WTC11 (cell line): ENCODE data around the gene ECD. TPM values are rescaled to one million over a fixed set of nuclear protein-coding genes. Genes with fewer than 3 reads are reported as not detected.

ENCODE experiments used
- ATAC-seq: fragments of 200-7000 bp; cut with Tn5 transposase; 2 replicates; pipeline ENCODE4 v1.10.0; 2021; ENCODE audit warnings: mild to moderate bottlenecking, moderate library complexity
- CTCF ChIA-PET: fragments of 300-600 bp; sonication (Branson Sonifier 250); formaldehyde crosslinking; loops from one replicate; lab custom pipeline; 2021; ENCODE audit warnings: antibody characterized with exemption; lab: Charles Lee
- POLR2A ChIA-PET: fragments of 350-600 bp; sonication (Branson Sonifier 250); formaldehyde crosslinking; loops from one replicate; lab custom pipeline; 2021; ENCODE audit warnings: antibody characterized with exemption; lab: Charles Lee
- DNase-seq: peaks from one replicate; pipeline ENCODE4 v3.0.0; 2021; ENCODE audit warnings: low spot score
- H3K27ac Mint-ChIP-seq: 2 replicates; pipeline ENCODE4 v1.8.0; 2021; ENCODE audit warnings: mixed read lengths
- H3K27me3 Mint-ChIP-seq: 2 replicates; pipeline ENCODE4 v1.8.0; 2021; ENCODE audit warnings: low read depth, mild to moderate bottlenecking, moderate library complexity, mixed read lengths
- H3K36me3 Mint-ChIP-seq: 2 replicates; pipeline ENCODE4 v1.8.0; 2021; ENCODE audit warnings: mixed read lengths
- H3K4me1 Mint-ChIP-seq: 2 replicates; pipeline ENCODE4 v1.8.0; 2022; ENCODE audit warnings: mixed read lengths
- H3K4me3 Mint-ChIP-seq: 2 replicates; pipeline ENCODE4 v1.8.0; 2021; ENCODE audit warnings: mild to moderate bottlenecking, moderate library complexity, mixed read lengths
- H3K9me3 Mint-ChIP-seq: 2 replicates; pipeline ENCODE4 v1.8.0; 2021; ENCODE audit warnings: mixed read lengths
- CREB1 ChIP-seq: sonication (generic); formaldehyde crosslinking; IDR thresholded peaks from 2 replicates; pipeline ENCODE4 v1.8.0; 2023; ENCODE audit warnings: mild to moderate bottlenecking, missing genetic modification reagents
- ETV6 ChIP-seq: sonication (generic); formaldehyde crosslinking; IDR thresholded peaks from 2 replicates; pipeline ENCODE4 v1.8.1; 2022; ENCODE audit warnings: mild to moderate bottlenecking, missing genetic modification reagents
- FOXP1 ChIP-seq: sonication (generic); formaldehyde crosslinking; IDR thresholded peaks from 2 replicates; pipeline ENCODE4 v1.8.0; 2022; ENCODE audit warnings: missing genetic modification reagents, mild to moderate bottlenecking, moderate library complexity, borderline replicate concordance
- HMGXB4 ChIP-seq: sonication (generic); formaldehyde crosslinking; IDR thresholded peaks from 2 replicates; pipeline ENCODE4 v1.8.1; 2023; ENCODE audit warnings: mild to moderate bottlenecking, moderate library complexity, missing genetic modification reagents
- NFATC4 ChIP-seq: fragments of 250-450 bp; sonication (Bioruptor Pico); IDR thresholded peaks from 2 replicates; pipeline ENCODE4 v1.9.0; 2021; ENCODE audit warnings: mild to moderate bottlenecking
- NR1H2 ChIP-seq: sonication (generic); formaldehyde crosslinking; IDR thresholded peaks from 2 replicates; pipeline ENCODE4 v1.9.0; 2021; ENCODE audit warnings: mild to moderate bottlenecking, moderate library complexity, missing genetic modification reagents
- PRDM15 ChIP-seq: sonication (generic); formaldehyde crosslinking; IDR thresholded peaks from 2 replicates; pipeline ENCODE4 v1.8.0; 2022; ENCODE audit warnings: missing genetic modification reagents
- RELA ChIP-seq: sonication (generic); formaldehyde crosslinking; IDR thresholded peaks from 2 replicates; pipeline ENCODE4 v1.8.1; 2022; ENCODE audit warnings: missing genetic modification reagents, mild to moderate bottlenecking, borderline replicate concordance
- RORB ChIP-seq: fragments of 250-450 bp; sonication (Bioruptor Pico); IDR thresholded peaks from 2 replicates; pipeline ENCODE4 v1.9.0; 2021; ENCODE audit warnings: mild to moderate bottlenecking
- SMAD3 ChIP-seq: sonication (generic); formaldehyde crosslinking; IDR thresholded peaks from 2 replicates; pipeline ENCODE4 v1.8.0; 2022; ENCODE audit warnings: missing genetic modification reagents, mild to moderate bottlenecking, borderline replicate concordance
- TCF7 ChIP-seq: sonication (generic); formaldehyde crosslinking; IDR thresholded peaks from 2 replicates; pipeline ENCODE4 v1.8.0; 2022; ENCODE audit warnings: mild to moderate bottlenecking, low read depth, missing genetic modification reagents, moderate library complexity
- TEAD1 ChIP-seq: sonication (generic); formaldehyde crosslinking; IDR thresholded peaks from 2 replicates; pipeline ENCODE4 v1.8.0; 2022; ENCODE audit warnings: mild to moderate bottlenecking, missing genetic modification reagents
- ZBTB21 ChIP-seq: sonication (generic); formaldehyde crosslinking; IDR thresholded peaks from 2 replicates; pipeline ENCODE4 v1.8.1; 2023; ENCODE audit warnings: mild to moderate bottlenecking, missing genetic modification reagents, borderline replicate concordance
- ZBTB43 ChIP-seq: sonication (generic); formaldehyde crosslinking; IDR thresholded peaks from 2 replicates; pipeline ENCODE4 v1.8.1; 2023; ENCODE audit warnings: mild to moderate bottlenecking, missing genetic modification reagents
- total RNA-seq: library from RNA; stranded (reverse); gene quantifications from 3 replicates; pipeline ENCODE4 v1.2.3, GENCODE V29; 2021
- TF ChIP-seq, protein P1 (sequence below): sonication (generic); formaldehyde crosslinking; conservative IDR thresholded peaks from 2 replicates; pipeline ENCODE4 v1.8.1; 2023; ENCODE audit warnings: mild to moderate bottlenecking, low read depth, missing genetic modification reagents, moderate library complexity
- TF ChIP-seq, protein P2 (sequence below): fragments of 250-450 bp; sonication (Bioruptor Pico); IDR thresholded peaks from 2 replicates; pipeline ENCODE4 v2.1.2; 2022; ENCODE audit warnings: mild to moderate bottlenecking, moderate library complexity
- TF ChIP-seq, protein P3 (sequence below): sonication (generic); formaldehyde crosslinking; IDR thresholded peaks from 2 replicates; pipeline ENCODE4 v1.8.0; 2022; ENCODE audit warnings: mild to moderate bottlenecking, missing genetic modification reagents
- TF ChIP-seq, protein P4 (sequence below): fragments of 250-450 bp; sonication (Bioruptor Pico); IDR thresholded peaks from 2 replicates; pipeline ENCODE4 v1.9.0; 2021; ENCODE audit warnings: moderate library complexity, mild to moderate bottlenecking, inconsistent platforms, borderline replicate concordance
- TF ChIP-seq, protein P5 (sequence below): sonication (generic); formaldehyde crosslinking; IDR thresholded peaks from 2 replicates; pipeline ENCODE4 v1.8.0; 2022; ENCODE audit warnings: mild to moderate bottlenecking, missing genetic modification reagents

Gene ECD
- total RNA-seq, 1 experiment from 2014 or later = 38.2 TPM

GRCh38 chr10:73096449-73097304 lies 71.1 kb downstream of the ECD start, which contains the start of gene P4HA1:
P4HA1 (minus strand) TSS chr10:73096866; CDS start chr10:73074883, 21,983 bp downstream.
- CTCF ChIA-PET = interaction anchor here (0.5 to 2.6 kb wide), 19 partner anchors 12 to 743 kb away, joined by 3 to 19 read pairs (median 3); partner anchors contain the start of genes DNAJC9, MRPS16 and NUDT13
- Mint-ChIP-seq H3K4me3 (peak within 1 kb of the TSS; percentile 88), H3K4me1 (peaks cover 18% of the 10 kb centered on the region), H3K36me3 (no peaks in the 10 kb centered on the region), H3K27ac (peak within 1 kb of the TSS; percentile 95), H3K27me3 (no peaks in the 10 kb centered on the region), H3K9me3 (no peaks in the 10 kb centered on the region)
- POLR2A ChIA-PET = interaction anchor here (0.6 to 1.3 kb wide), 6 partner anchors 27 to 935 kb away, joined by 3 to 4 read pairs (median 3); partner anchors contain the start of gene DNAJC9
- DNase-seq (peak; percentile 96), ATAC-seq (peak; percentile 94)
- TF ChIP-seq, protein P1, sequence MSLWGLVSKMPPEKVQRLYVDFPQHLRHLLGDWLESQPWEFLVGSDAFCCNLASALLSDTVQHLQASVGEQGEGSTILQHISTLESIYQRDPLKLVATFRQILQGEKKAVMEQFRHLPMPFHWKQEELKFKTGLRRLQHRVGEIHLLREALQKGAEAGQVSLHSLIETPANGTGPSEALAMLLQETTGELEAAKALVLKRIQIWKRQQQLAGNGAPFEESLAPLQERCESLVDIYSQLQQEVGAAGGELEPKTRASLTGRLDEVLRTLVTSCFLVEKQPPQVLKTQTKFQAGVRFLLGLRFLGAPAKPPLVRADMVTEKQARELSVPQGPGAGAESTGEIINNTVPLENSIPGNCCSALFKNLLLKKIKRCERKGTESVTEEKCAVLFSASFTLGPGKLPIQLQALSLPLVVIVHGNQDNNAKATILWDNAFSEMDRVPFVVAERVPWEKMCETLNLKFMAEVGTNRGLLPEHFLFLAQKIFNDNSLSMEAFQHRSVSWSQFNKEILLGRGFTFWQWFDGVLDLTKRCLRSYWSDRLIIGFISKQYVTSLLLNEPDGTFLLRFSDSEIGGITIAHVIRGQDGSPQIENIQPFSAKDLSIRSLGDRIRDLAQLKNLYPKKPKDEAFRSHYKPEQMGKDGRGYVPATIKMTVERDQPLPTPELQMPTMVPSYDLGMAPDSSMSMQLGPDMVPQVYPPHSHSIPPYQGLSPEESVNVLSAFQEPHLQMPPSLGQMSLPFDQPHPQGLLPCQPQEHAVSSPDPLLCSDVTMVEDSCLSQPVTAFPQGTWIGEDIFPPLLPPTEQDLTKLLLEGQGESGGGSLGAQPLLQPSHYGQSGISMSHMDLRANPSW (CRISPR knock-in tag) = no peak
- TF ChIP-seq HMGXB4 (CRISPR knock-in tag) (peak; percentile 99), TEAD1 (CRISPR knock-in tag) (peak; percentile 63; the same call in 1 of the 2 replicates), RORB (CRISPR knock-in tag) (peak; percentile 84; the same call in 1 of the 2 replicates), ZBTB43 (CRISPR knock-in tag) (0 out of 2 replicates have a peak, but pooled peaks have one; percentile 22), PRDM15 (CRISPR knock-in tag) (no peak), CREB1 (CRISPR knock-in tag) (peak; percentile 38; the same call in 1 of the 2 replicates), RELA (CRISPR knock-in tag) (no peak), NFATC4 (CRISPR knock-in tag) (no peak), NR1H2 (CRISPR knock-in tag) (no peak), TCF7 (CRISPR knock-in tag) (no peak), SMAD3 (peak; percentile 72; the same call in 1 of the 2 replicates), ZBTB21 (no peak), ETV6 (peak; percentile 92), FOXP1 (peak; percentile 72; the same call in 1 of the 2 replicates)
- TF ChIP-seq, protein P2, sequence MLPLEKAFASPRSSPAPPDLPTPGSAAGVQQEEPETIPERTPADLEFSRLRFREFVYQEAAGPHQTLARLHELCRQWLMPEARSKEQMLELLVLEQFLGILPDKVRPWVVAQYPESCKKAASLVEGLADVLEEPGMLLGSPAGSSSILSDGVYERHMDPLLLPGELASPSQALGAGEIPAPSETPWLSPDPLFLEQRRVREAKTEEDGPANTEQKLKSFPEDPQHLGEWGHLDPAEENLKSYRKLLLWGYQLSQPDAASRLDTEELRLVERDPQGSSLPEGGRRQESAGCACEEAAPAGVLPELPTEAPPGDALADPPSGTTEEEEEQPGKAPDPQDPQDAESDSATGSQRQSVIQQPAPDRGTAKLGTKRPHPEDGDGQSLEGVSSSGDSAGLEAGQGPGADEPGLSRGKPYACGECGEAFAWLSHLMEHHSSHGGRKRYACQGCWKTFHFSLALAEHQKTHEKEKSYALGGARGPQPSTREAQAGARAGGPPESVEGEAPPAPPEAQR (CRISPR knock-in tag) = no peak
- TF ChIP-seq, protein P3, sequence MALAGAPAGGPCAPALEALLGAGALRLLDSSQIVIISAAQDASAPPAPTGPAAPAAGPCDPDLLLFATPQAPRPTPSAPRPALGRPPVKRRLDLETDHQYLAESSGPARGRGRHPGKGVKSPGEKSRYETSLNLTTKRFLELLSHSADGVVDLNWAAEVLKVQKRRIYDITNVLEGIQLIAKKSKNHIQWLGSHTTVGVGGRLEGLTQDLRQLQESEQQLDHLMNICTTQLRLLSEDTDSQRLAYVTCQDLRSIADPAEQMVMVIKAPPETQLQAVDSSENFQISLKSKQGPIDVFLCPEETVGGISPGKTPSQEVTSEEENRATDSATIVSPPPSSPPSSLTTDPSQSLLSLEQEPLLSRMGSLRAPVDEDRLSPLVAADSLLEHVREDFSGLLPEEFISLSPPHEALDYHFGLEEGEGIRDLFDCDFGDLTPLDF (CRISPR knock-in tag) = no peak
- TF ChIP-seq, protein P4, sequence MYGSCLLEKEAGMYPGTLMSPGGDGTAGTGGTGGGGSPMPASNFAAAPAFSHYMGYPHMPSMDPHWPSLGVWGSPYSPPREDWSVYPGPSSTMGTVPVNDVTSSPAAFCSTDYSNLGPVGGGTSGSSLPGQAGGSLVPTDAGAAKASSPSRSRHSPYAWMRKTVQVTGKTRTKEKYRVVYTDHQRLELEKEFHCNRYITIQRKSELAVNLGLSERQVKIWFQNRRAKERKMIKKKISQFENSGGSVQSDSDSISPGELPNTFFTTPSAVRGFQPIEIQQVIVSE (CRISPR knock-in tag) = no peak; the same call in 1 of the 2 replicates
- TF ChIP-seq, protein P5, sequence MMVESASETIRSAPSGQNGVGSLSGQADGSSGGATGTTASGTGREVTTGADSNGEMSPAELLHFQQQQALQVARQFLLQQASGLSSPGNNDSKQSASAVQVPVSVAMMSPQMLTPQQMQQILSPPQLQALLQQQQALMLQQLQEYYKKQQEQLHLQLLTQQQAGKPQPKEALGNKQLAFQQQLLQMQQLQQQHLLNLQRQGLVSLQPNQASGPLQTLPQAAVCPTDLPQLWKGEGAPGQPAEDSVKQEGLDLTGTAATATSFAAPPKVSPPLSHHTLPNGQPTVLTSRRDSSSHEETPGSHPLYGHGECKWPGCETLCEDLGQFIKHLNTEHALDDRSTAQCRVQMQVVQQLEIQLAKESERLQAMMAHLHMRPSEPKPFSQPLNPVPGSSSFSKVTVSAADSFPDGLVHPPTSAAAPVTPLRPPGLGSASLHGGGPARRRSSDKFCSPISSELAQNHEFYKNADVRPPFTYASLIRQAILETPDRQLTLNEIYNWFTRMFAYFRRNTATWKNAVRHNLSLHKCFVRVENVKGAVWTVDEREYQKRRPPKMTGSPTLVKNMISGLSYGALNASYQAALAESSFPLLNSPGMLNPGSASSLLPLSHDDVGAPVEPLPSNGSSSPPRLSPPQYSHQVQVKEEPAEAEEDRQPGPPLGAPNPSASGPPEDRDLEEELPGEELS (CRISPR knock-in tag) = no peak; the same call in 1 of the 2 replicates
